ENCODE data around the gene SPATA2. TPM values are rescaled to one million over a fixed set of nuclear protein-coding genes. Genes with fewer than 3 reads are reported as not detected.

The SPATA2 gene, protein sequence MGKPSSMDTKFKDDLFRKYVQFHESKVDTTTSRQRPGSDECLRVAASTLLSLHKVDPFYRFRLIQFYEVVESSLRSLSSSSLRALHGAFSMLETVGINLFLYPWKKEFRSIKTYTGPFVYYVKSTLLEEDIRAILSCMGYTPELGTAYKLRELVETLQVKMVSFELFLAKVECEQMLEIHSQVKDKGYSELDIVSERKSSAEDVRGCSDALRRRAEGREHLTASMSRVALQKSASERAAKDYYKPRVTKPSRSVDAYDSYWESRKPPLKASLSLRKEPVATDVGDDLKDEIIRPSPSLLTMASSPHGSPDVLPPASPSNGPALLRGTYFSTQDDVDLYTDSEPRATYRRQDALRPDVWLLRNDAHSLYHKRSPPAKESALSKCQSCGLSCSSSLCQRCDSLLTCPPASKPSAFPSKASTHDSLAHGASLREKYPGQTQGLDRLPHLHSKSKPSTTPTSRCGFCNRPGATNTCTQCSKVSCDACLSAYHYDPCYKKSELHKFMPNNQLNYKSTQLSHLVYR
- total RNA-seq (2022; extraction: Qiagen RNA extraction; ENCODE audit: low read depth) = 6.9 to 9.0 TPM (median 8.4 TPM) in 5 replicates

GRCh38 chr20:49915380-49916145 is at the start of gene SPATA2:
Gene SPATA2 (minus strand): TSS chr20:49915529. CDS start chr20:49908490, 7,039 bp downstream.

GRCh38 chr20:49936153-49937026 is 21.1 kb upstream of the SPATA2 start, which contains the start of gene RNF114:
Gene RNF114 (plus strand): TSS chr20:49936397. CDS start chr20:49936413, 16 bp downstream.

Other genes starting within 250 kb of the SPATA2 start
- 45.8 to 64.2 TPM (median 59.5 TPM) in 5 replicates for gene B4GALT5, start 201.7 kb downstream of the SPATA2 start, total RNA-seq (2022; extraction: Qiagen RNA extraction; ENCODE audit: low read depth)
- 6.5 to 9.3 TPM (median 9.3 TPM) in 5 replicates for gene SLC9A8, start 102.7 kb downstream of the SPATA2 start, total RNA-seq (2022; extraction: Qiagen RNA extraction; ENCODE audit: low read depth)
- 58.0 to 64.0 TPM (median 61.2 TPM) in 5 replicates for gene RNF114, start 20.9 kb upstream of the SPATA2 start, total RNA-seq (2022; extraction: Qiagen RNA extraction; ENCODE audit: low read depth)
- gene SNAI1, start 67.5 kb upstream of the SPATA2 start, total RNA-seq (2022; extraction: Qiagen RNA extraction; ENCODE audit: low read depth) = 9.0 to 15.2 TPM (median 13.5 TPM) in 5 replicates
- gene UBE2V1, start 197.6 kb upstream of the SPATA2 start, total RNA-seq (2022; extraction: Qiagen RNA extraction; ENCODE audit: low read depth) = 105 to 127 TPM (median 110 TPM) in 5 replicates
- gene PEDS1, start 238.2 kb upstream of the SPATA2 start, total RNA-seq (2022; extraction: Qiagen RNA extraction; ENCODE audit: low read depth) = 37.2 to 50.6 TPM (median 46.3 TPM) in 5 replicates

All from A549 treated with GW870086 at 1 μM for 4 hours (cell line).